ENCODE results near the gene RAD52.

GRCh38 chr12:949453-950191 is at the start of gene RAD52:
- TF ChIP-seq CTCF (IDR thresholded peaks at IDR 0.05; ENCODE audit: poor library complexity) (peak; percentile 99), EZH2 (IDR thresholded peaks at IDR 0.05; ENCODE audit: borderline replicate concordance) (no peak)

Data from hepatocyte (in vitro differentiated cells).